ENCODE measurements around the gene MRPS25. TPM values are rescaled to one million over a fixed set of nuclear protein-coding genes. Genes with fewer than 3 reads are reported as not detected.

Gene MRPS25
- total and polyA plus RNA-seq, 2 donors (not counting 3 experiments of a cell fraction or from before 2014, with no cell fraction given): 32.5 to 68.7 TPM

GRCh38 chr3:15086263-15086662 is 21.1 kb upstream of the MRPS25 start:
- POLR2A ChIA-PET: no interaction called here
- Histone ChIP-seq H3K9ac (replicated peaks; ENCODE audit: extremely low read depth, insufficient read depth, low read length) (no peak overlapping the region), H3K4me1 (ENCODE audit: control insufficient read depth, extremely low read depth, insufficient read depth, low read length) (no peaks in the 10 kb centered on the region), H4K20me1 (replicated peaks; ENCODE audit: control insufficient read depth, extremely low read depth, insufficient read depth, low read length) (no peaks in the 10 kb centered on the region), H3K4me2 (ENCODE audit: insufficient read depth, low read length) (no peak overlapping the region), H3K36me3 (ENCODE audit: control insufficient read depth in 2 of 2, extremely low read depth in 1 of 2, insufficient read depth in 2 of 2, low read length in 2 of 2) (peaks cover 21 to 30% of the 10 kb centered on the region in 2 experiments), H3K27me3 (ENCODE audit: control insufficient read depth in 2 of 2, insufficient read depth in 2 of 2, low read length in 2 of 2) (no peaks in the 10 kb centered on the region), H3K9me3 (replicated peaks; ENCODE audit: control insufficient read depth, insufficient read depth, low read length) (no peaks in the 10 kb centered on the region), H2AFZ (ENCODE audit: low read depth, low read length) (no peak overlapping the region), H3K27ac (ENCODE audit: insufficient read depth, low read depth, low read length) (no peak overlapping the region), H3K79me2 (ENCODE audit: control insufficient read depth, insufficient read depth, low read length) (no peaks in the 10 kb centered on the region), H3K4me3 (replicated peaks in 1 of 3; ENCODE audit: insufficient read depth in 1 of 3, low read depth in 1 of 3, low read length in 3 of 3) (no peak overlapping the region), H3K9me1 (replicated peaks; ENCODE audit: control insufficient read depth, extremely low read depth, insufficient read depth, low read length) (no peaks in the 10 kb centered on the region)
- intact Hi-C loops (cut with micrococcal nuclease): no loop called here
- CTCF ChIA-PET: no interaction called here
- FAIRE-seq (no peak), DNase-seq (ENCODE audit: low read depth, low spot score) (no peak)
- BruUV-seq (replicated peaks): no TSS peak
- TF ChIP-seq JUN (IDR thresholded peaks at IDR 0.05; ENCODE audit: borderline replicate concordance, insufficient read depth, insufficient read length, low read depth): no peak
- dilution Hi-C loops (cut with MboI; ENCODE audit: extremely low pct_ligation_motif_present, low sequenced_read_pairs): no loop called here

- TF ChIP-seq GATA2 (IDR thresholded peaks at IDR 0.05; ENCODE audit: insufficient read depth, insufficient read length, low read depth, low read length) (no peak), MAX (IDR thresholded peaks at IDR 0.05; ENCODE audit: insufficient read depth, insufficient read length) (no peak), EZH2 (IDR thresholded peaks at IDR 0.05; ENCODE audit: borderline replicate concordance, low read depth, low read length, severe bottlenecking) (no peak), POLR2A (IDR thresholded peaks at IDR 0.05; ENCODE audit: low read depth, low read length) (no peak), JUN (IDR thresholded peaks at IDR 0.05; ENCODE audit: borderline replicate concordance, insufficient read depth, insufficient read length, low read depth) (no peak), MYC (IDR thresholded peaks at IDR 0.05; ENCODE audit: low read depth, low read length) (no peak), CTCF (IDR thresholded peaks at IDR 0.05; ENCODE audit: extremely low read depth in 1 of 2, insufficient read depth in 1 of 2, low read depth in 1 of 2, low read length in 2 of 2) (no peak)
- Histone ChIP-seq H3K4me1 (ENCODE audit: control insufficient read depth, extremely low read depth, insufficient read depth, low read length) (no peaks in the 10 kb centered on the region), H3K36me3 (ENCODE audit: control insufficient read depth in 2 of 2, extremely low read depth in 1 of 2, insufficient read depth in 2 of 2, low read length in 2 of 2) (peaks cover 15 to 31% of the 10 kb centered on the region in 2 experiments), H3K4me2 (ENCODE audit: insufficient read depth, low read length) (no peak overlapping the region), H3K9me1 (replicated peaks; ENCODE audit: control insufficient read depth, extremely low read depth, insufficient read depth, low read length) (no peaks in the 10 kb centered on the region), H3K79me2 (ENCODE audit: control insufficient read depth, insufficient read depth, low read length) (no peaks in the 10 kb centered on the region), H3K27ac (ENCODE audit: insufficient read depth, low read depth, low read length) (no peak overlapping the region), H2AFZ (ENCODE audit: low read depth, low read length) (no peak overlapping the region), H3K9me3 (replicated peaks; ENCODE audit: control insufficient read depth, insufficient read depth, low read length) (no peaks in the 10 kb centered on the region), H4K20me1 (replicated peaks; ENCODE audit: control insufficient read depth, extremely low read depth, insufficient read depth, low read length) (no peaks in the 10 kb centered on the region), H3K27me3 (ENCODE audit: control insufficient read depth in 2 of 2, insufficient read depth in 2 of 2, low read length in 2 of 2) (no peaks in the 10 kb centered on the region), H3K9ac (replicated peaks; ENCODE audit: extremely low read depth, insufficient read depth, low read length) (no peak overlapping the region), H3K4me3 (replicated peaks in 1 of 3; ENCODE audit: insufficient read depth in 1 of 3, low read depth in 1 of 3, low read length in 3 of 3) (no peak overlapping the region)
- dilution Hi-C loops (cut with MboI; ENCODE audit: extremely low pct_ligation_motif_present, low sequenced_read_pairs) (no loop called here), intact Hi-C loops (cut with micrococcal nuclease) (no loop called here)
- POLR2A ChIA-PET: no interaction called here
- no TSS peak for BruUV-seq (replicated peaks)
- FAIRE-seq (no peak), DNase-seq (ENCODE audit: low read depth, low spot score) (no peak)
- CTCF ChIA-PET: no interaction called here
Observed at GRCh38 chr3:15083252-15083651, 18.1 kb upstream of the MRPS25 start.

All from endothelial cell of umbilical vein (primary cell).